GM19452 (cell line): Measurements from ENCODE around the gene KLF5.
A peak's percentile ranks its signal among the peaks of the same experiment; 100 is the strongest.
"Not testable (repeated sequence)": the region's sequence is repeated elsewhere in the genome, so short reads cannot be mapped to it uniquely, and the experiment has no call there.

Source experiments
- ATAC-seq: cut with Tn5 transposase; IDR thresholded peaks from one replicate; pipeline ENCODE4 v1.9.1; 2021; ENCODE audit not compliant: unreplicated experiment

KLF5 gene

DNA sequence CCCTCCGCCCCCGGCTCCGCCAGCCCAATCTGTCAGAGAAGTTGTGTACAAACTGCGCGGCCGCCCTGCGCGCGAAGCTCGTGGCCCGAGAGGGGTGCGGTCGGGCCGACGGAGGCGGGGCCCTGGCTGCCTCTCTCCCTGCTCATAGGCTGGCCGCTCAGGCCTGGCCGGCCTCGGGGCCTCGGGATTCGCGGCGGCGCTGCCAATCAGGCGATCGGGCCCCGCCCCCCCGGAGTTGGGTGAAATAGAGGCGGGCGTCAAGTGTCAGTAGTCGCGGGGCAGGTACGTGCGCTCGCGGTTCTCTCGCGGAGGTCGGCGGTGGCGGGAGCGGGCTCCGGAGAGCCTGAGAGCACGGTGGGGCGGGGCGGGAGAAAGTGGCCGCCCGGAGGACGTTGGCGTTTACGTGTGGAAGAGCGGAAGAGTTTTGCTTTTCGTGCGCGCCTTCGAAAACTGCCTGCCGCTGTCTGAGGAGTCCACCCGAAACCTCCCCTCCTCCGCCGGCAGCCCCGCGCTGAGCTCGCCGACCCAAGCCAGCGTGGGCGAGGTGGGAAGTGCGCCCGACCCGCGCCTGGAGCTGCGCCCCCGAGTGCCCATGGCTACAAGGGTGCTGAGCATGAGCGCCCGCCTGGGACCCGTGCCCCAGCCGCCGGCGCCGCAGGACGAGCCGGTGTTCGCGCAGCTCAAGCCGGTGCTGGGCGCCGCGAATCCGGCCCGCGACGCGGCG, at the start of gene KLF5:
TSS of gene KLF5 (plus strand) at position 270 of the 724 bp plus-strand sequence. CDS start at position 593, 323 bp downstream.
- ATAC-seq: peak; percentile 99

DNA sequence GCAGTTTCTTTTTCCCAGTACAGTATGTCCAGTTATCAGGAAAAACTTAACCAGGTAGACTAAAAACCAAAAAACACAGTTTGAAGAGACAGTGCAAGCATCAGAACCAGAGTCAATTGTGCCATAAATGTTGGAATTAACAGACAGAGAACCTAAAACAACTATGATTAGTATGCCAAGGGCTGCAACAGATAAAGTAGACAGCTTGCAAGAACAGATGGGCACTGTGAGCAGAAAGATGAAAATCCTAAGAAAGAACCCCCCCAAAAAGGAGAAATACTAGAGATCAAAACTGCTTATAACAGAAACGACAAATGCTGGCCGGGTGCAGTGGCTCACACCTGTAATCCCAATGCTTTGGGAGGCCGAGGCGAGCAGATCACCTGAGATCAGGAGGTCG, 47.1 kb upstream of the KLF5 start:
- ATAC-seq: no peak

DNA sequence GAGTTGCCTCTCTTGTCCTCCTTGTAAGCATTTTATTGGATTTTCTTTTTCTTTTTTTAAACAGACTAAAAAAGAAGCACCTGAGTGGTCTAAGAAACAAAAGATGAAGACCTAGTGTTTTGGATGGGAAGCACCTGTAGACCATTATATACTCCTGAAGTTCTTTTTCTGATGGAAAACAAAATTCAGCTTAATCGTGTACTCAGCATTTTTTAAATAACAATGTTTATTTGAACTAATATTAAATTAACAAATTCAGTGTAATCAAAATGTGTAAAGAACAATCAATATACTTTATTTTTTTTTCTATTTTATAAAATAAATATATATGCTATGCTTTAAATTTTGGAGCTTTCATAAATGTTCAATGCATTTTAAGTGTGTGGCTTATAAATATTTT, 43.0 kb upstream of the KLF5 start:
- no peak for ATAC-seq

DNA sequence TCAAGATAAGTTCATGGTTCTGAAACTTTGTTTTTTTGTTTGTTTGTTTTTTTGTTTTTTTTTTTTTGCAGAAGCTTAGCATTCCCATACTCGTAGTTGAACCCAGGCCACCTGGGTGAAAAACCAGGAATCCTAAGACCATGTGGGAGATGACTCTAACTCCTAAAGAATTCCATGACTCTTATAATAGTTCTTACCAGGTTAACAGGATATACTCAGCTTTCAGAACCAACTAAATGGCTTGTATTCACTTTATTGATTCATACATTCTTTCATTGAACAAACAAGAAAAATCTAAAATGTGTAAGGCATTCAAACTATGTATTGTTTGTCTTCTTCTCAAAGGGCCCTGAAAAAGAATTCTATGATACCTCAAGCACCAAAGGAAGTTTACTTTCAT, 40.5 kb upstream of the KLF5 start:
- no peak for ATAC-seq

DNA sequence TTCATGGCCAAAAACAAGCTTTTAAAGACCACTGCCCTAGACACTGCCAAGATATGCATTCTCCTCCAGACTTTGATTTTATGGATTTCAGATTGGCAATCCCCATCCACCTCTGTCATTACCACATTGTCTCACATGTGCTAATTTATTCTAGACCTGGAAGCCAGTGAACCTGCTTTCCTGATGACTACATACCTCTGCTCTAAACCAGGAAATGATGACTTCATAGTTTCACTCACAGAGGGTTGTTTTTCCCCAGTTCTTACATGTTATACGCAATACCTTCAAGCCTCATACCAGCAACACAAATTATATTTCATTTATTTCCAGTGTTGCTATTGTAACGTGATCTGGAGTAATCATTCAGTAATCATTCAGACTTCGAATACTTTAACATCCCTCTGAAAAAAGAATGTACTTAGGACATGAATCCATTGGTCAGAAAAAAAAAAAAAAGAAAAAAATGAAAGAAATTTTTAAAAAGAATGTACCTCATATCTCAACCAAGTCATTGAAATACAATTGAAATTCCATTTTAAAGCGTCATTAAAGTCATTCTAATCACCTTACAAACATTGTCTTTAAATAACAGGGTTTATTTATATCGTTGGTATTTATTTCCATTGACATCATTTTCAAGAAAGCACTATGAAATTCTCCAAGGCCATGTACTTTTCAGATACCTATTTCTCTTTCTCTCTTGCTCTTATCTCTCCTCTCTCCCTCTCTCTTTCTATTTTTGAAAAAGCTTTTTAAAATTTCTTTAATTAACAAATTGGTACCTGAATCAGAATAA, 33.4 kb upstream of the KLF5 start:
- ATAC-seq: no peak

DNA sequence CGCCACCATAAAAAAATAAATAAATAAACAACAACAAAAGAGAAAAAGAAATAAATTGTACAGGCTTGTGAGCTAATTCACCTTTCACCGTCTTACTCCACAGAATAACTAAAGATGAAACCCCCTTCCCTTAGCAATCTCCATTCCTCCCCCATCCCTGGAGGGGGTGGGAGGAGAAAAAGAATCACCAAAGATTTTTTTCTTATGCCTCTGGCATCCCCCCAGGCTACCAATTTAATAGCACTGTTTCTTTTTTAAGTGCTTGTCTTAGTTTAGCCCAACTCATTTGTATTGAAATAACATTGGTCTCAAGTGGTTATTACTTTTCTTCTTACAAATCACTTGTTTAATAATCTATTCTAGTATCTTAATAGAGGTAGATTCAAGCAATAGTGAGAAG, 23.9 kb upstream of the KLF5 start:
- ATAC-seq: no peak

DNA sequence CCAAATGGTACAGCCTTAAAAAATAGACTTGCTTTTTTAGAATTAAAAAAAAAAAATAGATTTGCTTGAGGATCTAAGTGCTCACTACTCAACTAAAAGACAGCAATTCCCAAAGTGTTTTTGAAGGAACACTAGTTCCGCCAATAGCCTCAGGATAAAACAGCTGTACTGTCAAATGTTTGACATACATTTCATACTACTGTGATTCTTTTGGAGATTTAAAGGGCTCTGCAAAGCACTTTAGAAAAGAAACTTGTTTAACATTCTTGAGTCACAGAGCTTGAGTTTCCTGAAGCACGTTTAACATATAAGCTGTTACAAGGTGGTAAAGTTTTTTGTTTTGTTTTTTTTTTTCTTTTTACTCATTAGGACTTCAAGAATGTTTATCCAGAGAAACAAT, 23.1 kb upstream of the KLF5 start:
- ATAC-seq: no peak

DNA sequence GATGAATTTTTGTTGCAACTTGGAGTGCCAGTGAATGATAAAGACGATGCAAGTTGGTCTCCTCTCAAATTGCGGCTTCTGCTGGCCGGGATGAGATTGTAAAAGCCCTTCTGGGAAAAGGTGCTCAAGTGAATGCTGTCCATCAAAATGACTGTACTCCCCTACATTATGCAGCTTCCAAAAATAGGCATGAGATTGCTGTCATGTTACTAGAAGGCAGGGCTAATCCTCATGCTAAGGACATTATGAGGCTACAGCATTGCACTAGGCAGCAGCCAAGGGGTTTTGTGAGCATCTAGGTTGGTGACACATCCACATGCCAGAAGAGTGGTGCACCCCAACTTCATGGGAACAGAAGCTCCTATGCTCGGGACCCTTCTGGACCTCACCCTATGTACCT, 22.2 kb upstream of the KLF5 start:
- ATAC-seq: no peak

DNA sequence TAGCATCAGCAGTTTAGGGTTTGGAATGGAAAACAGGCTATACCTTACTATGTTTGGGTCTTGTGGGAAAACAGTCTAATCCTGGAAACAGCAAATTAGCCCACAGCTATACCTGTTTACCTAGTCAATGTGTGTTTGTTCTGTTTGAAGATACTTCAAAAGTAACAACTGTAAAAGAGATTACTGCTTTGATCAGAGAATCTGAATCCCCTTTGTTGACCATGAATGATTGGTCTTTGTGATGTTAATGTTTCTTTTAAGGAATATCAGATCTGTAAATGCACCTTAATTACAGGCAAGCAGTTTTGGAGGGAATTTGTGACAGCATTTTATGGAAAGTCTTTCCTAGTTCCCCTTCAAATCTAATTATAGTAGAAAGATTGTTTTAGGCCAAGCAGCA, 20.7 kb upstream of the KLF5 start:
- no peak for ATAC-seq

DNA sequence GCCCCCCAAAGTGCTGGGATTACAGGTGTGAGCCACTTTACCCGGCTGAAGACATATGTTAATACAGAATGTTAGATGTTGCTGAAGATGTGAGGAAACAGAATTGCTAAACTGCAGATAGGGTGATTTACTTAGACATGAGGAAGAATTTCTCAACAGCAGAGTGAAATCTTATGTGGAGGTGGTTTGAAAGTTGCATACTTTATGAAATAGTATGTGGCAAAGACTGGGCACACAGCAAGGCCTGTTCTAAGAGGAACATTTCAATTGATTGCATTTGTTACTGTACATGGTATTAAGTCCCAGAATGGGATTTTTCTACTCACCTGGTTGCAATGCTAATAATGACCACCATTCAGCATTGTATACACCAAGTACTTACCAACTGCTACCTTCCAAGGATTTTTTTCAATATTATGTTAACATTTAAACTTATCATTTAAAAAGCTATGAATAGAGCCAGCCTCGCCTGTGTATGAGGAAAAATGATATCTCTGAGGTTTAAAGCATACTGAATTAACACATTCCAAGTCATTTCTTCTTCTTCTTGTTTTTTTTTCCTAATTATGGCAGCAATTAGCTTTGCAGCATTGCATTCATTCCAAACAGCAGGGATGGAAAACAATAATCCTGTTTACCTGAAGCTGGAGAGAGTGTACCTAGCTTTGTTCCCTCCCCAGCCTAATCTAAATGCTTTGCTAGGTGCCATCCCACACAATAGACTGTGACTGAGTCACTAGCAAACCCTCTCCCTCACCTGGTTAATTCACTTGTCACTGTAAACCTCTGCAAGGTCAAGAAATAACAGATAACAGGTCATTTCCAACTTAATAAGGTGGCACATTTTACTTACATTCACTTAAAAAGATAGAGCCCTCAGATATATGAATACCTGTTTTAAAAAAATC, 19.4 kb upstream of the KLF5 start:
- ATAC-seq: no peak

DNA sequence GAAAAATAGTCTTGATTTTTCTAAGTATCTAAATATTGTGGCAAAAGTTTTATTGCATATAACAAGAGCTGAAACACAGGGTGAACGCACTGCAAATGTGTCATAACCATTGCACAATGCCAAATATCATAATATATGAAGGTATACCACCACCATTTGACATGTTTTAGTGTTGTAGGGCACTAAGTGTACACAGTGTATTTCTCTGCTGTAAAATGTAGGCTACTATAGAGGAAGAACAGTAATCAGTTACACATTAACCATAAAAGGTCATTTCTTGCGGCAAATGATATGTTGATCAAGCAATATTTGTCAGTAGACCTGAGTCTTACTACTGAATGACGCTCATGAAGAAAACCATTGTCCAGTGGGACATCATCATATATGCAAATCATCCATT, 18.3 kb upstream of the KLF5 start:
- ATAC-seq: no peak

DNA sequence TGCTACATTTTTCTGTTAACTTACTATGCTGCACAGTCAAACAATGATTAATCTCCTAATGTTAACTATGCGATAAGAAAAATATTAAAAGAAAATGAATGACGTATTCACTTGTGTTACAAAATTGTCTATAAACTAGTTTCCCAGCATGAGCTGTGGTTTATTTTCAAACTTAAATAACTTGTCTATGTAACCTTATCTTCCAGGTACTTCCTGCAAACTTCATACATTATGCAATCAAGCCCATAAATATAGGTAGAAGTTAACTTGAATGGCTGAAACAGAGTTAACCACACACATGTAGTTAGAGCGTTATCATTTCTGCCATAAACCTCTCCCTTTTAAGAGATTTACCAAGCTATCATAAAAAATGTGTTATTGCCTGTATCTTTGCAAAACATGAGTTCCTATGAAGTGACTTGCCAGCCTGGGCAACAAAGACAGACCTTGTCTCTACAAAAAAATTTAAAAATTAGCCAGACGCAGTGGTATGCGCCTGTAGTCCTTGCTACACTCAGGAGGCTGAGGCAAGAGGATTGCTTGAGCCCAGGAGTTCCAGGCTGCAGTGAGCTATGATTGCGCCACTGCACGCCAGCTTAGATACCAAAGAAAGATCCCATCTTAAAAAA, 17.7 kb upstream of the KLF5 start:
- ATAC-seq: no peak

DNA sequence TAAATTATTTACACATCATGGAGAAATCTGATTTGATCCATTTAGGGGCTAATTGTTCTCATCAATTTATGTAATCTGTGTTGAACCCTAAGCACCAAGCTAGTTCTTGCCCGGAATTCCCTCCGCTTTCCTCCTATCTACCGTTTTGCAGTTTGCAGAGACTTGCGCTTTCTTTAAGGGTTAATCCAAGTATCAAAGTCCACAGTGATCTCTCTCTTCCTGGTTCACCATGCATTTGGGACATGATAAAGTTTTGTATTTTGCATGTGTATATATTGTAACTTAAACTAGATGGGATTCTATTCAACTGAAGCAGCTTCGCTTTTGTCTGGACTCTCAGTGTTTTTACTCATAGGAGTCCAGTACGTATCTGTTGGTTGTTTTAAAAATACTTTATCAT, 13.8 kb upstream of the KLF5 start:
- no peak for ATAC-seq

DNA sequence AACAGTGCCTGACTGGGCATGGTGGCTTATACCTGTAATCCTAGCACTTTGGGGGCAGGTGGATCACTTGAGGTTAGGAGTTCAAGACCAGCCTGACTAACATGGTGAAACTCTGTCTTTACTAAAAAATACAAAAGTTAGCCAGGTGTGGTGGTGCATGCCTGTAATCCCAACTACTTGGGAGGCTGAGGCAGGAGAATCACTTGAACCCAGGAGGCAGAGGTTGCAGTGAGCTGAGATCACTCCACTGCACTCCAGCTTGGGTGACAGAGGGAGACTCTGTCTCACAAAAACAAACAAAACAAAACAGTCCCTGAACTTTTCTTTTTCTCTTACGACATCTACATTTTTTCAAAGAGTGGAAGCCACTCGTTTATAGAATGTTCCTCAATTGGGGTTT, 10.2 kb upstream of the KLF5 start:
- ATAC-seq: not testable (repeated sequence)

DNA sequence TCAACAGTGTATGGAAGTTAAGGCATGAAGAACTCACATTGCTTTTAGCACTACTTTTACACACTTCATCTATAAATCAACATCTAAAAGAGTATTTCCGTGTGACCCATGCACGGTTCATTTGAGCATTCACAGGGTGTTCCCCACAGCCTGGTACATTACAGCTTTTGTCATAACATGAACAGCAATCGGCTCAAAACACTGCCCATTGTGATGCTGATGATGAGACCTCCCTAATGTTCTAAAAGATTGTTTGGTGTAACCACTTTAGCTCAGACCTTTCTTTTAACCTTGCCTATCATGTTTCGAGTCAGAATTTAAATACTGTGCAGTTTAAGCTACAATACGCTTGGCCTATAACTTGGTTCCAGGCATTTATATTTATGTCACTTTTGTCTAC, 4.1 kb upstream of the KLF5 start:
- no peak for ATAC-seq

DNA sequence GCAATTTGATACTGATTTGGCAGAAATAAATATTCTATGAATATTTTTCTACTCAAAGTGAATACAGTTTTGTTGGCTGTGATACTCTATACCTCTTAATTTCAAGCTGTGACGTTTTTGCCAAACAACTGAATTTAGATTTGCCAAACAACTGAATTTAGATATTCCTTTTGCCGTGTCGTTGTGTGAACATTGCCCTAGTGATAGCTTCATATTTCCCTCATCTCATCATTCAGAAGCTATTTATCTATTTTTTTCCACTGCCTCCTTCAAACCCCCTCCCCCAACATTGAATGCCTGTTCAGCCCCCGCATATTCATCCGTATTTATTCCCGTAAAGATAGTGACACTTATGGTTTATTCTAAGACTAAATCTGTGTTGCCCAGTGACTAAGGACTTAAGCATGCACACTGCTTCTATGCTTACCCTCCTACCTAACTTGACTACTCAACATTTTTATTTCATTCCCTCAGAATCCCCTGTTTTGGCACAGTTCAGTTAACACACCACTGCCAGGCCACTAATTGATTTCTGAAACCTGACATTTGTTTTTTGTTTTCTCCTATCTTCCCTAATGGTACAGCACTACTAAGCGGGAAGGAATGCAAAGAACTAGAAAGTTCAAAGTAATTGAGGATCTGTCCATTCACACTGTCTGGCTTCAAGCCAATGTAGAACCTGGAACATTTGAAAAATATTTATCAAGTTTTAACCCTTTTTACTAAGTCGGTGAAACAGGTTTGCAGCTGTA, 2.8 kb upstream of the KLF5 start:
- ATAC-seq: no peak

DNA sequence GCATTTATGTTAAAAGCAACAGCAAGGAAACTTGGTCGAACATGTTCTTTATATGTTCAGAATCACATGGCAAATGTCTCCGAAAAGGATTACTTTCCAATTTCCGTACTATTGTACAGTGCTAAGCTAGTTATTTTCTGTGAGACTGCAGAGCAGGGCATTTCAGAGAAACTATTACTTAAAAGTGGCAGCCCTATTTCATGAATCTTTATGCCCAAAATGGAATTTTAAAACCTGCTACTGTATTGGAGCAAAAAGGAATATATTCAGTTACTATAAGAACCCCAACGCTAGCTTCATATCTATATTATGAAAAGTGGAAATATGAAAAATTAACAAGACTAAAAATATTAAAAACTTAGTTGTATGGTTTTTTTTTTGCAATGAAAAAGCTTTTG, 2.2 kb upstream of the KLF5 start:
- no peak for ATAC-seq

DNA sequence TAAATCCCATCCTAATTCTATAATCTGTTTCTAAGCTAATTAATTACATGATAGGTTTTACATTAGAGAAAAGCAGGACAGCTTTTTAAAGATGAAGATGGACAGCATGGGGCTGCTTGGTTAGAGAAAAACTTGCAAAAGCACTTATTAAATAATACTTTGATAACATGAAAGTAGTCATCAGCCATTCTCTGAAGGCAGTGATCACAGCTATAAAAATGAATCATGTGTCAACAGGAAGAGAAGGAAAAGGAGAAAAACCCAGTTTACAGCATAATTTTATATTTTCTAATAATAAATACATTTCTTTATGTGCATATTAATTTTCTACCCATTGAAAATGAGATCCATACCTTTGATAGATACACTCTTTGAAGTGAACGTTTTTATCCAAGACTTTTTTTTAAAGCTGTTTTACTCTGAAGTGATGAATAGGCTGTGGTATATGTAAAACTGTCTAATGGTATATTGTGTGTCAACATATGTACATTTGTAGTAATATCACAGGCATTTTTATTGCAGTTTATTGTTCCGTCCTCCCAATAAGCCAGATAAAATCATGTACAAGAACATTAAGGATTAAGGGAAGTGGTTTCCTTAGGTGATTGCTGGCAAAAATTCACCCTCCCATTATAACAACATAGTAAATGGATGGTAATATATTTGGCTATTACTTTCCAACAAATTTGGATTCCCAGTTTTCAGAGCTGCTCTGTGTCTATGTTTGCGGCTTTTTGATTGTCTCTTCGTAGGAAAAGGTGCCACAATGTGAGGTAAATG, 1.3 kb upstream of the KLF5 start:
- ATAC-seq: no peak

DNA sequence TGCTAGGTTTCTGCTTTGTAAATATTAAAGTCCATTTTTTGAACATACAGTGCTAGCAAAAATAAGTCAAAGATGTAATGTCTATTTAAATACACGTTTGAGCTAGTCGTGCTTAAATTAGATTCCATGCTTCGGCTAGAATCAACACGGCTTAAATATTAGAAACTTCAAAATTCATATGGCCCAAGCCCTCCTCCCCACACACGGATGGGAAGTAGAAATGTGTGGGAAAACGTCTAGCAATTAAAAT, 816 bp upstream of the KLF5 start:
- no peak for ATAC-seq

DNA sequence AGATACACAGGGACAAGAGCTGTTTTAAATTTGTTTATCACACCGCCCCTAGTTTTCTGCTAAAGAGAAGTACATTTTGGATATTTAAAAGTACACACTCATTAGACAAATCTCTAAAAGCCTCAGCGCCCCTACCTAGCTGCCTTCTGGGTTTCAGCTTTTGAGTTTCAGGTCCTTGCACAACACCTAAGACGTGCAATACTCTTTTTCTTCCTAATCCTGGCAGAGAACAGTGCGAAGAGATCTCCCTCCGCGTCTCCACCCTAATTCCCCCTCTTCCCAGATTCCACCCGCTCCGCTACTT, 421 bp upstream of the KLF5 start:
- peak; percentile 23 for ATAC-seq
